Cerebellar cortex (tissue), 1 donor: ENCODE data around the gene USP37.
"Not testable (repeated sequence)": the region's sequence is repeated elsewhere in the genome, so short reads cannot be mapped to it uniquely, and the experiment has no call there.

ENCODE experiments used
- DNase-seq: peaks from one replicate; pipeline ENCODE4 v3.0.0-alpha.2; 2015; ENCODE audit warnings: low spot score

Gene USP37

GRCh38 chr2:218547978-218548377 is 20.2 kb downstream of the USP37 start:
- no peak for DNase-seq

GRCh38 chr2:218547511-218547910 is 20.6 kb downstream of the USP37 start:
- DNase-seq, result no peak

GRCh38 chr2:218546012-218546411 is 22.1 kb downstream of the USP37 start:
- no peak for DNase-seq

- no peak for DNase-seq
Measured at GRCh38 chr2:218540015-218540414, 28.1 kb downstream of the USP37 start.

- no peak for DNase-seq
Measured at GRCh38 chr2:218536804-218537494, 31.2 kb downstream of the USP37 start.

- DNase-seq, result no peak
Measured at GRCh38 chr2:218529990-218530389, 38.2 kb downstream of the USP37 start.

- not testable (repeated sequence) for DNase-seq
Measured at GRCh38 chr2:218528409-218528808, 39.7 kb downstream of the USP37 start.

- DNase-seq, result no peak
Measured at GRCh38 chr2:218523651-218524050, 44.5 kb downstream of the USP37 start.

GRCh38 chr2:218518876-218519275 is 49.3 kb downstream of the USP37 start:
- no peak for DNase-seq

- no peak for DNase-seq
Measured at GRCh38 chr2:218517434-218518206, 50.5 kb downstream of the USP37 start.

- peak; percentile 18 for DNase-seq
Measured at GRCh38 chr2:218516614-218517013, 51.5 kb downstream of the USP37 start.

- no peak for DNase-seq
Measured at GRCh38 chr2:218513676-218514075, 54.5 kb downstream of the USP37 start.

- no peak for DNase-seq
Measured at GRCh38 chr2:218508299-218508698, 59.9 kb downstream of the USP37 start.

- DNase-seq, result no peak
Measured at GRCh38 chr2:218505754-218506371, 62.3 kb downstream of the USP37 start.

- peak; percentile 5 for DNase-seq
Measured at GRCh38 chr2:218501665-218502064, 66.5 kb downstream of the USP37 start.

GRCh38 chr2:218500501-218501060 is 67.6 kb downstream of the USP37 start:
- no peak for DNase-seq

GRCh38 chr2:218485986-218486667 is 82.0 kb downstream of the USP37 start:
- no peak for DNase-seq

GRCh38 chr2:218482651-218483050 is 85.5 kb downstream of the USP37 start:
- no peak for DNase-seq

GRCh38 chr2:218479595-218479994 is 88.6 kb downstream of the USP37 start:
- DNase-seq, result no peak

GRCh38 chr2:218478544-218478943 is 89.6 kb downstream of the USP37 start:
- no peak for DNase-seq

GRCh38 chr2:218477247-218477646 is 90.9 kb downstream of the USP37 start:
- no peak for DNase-seq

- no peak for DNase-seq
Measured at GRCh38 chr2:218476676-218477075, 91.5 kb downstream of the USP37 start.
